GM12873 (cell line): ENCODE measurements around the gene TRIB2.

Experiments used
- CTCF ChIP-seq: IDR thresholded peaks from 2 replicates; pipeline ENCODE4 v1.5.1; 2012; ENCODE audit warnings: low read depth, mild to moderate bottlenecking, moderate library complexity, low read length, control low read depth; ENCODE audit not compliant: insufficient read depth; ENCODE audit errors: missing control alignments

TRIB2 gene

GRCh38 chr2:12716282-12717190 lies at the start of gene TRIB2:
TSS of gene TRIB2 (plus strand) at chr2:12716936. CDS start at chr2:12718308, 1,372 bp downstream.
- no peak for TF ChIP-seq CTCF

- no peak for TF ChIP-seq CTCF
Measured at GRCh38 chr2:12669036-12669435, 47.7 kb upstream of the TRIB2 start.

GRCh38 chr2:12672711-12673315 lies 43.9 kb upstream of the TRIB2 start:
- no peak for TF ChIP-seq CTCF

- no peak for TF ChIP-seq CTCF
Measured at GRCh38 chr2:12674644-12675328, 42.0 kb upstream of the TRIB2 start.

GRCh38 chr2:12675352-12675795 lies 41.4 kb upstream of the TRIB2 start:
- no peak for TF ChIP-seq CTCF

- TF ChIP-seq CTCF = no peak
Measured at GRCh38 chr2:12675801-12676200, 40.9 kb upstream of the TRIB2 start.

- no peak for TF ChIP-seq CTCF
Measured at GRCh38 chr2:12676771-12677170, 40.0 kb upstream of the TRIB2 start.
